Frontal cortex (tissue), 4 donors: ENCODE measurements around the gene ERF. TPM values are rescaled to one million over a fixed set of nuclear protein-coding genes. Genes with fewer than 3 reads are reported as not detected.
A peak's percentile ranks its signal among the peaks of the same experiment; 100 is the strongest.

Experiments used
- DNase-seq, 2 donors: peaks; one replicate each; pipeline ENCODE4 v3.0.0; 2012; ENCODE audit warnings: low spot score in 2 of 2
- FAIRE-seq: peaks from 2 replicates; lab custom pipeline; 2012; peaks lifted over from hg19 to GRCh38; lab: Jason Lieb, UNC
- total RNA-seq: library from RNA; depleted of rRNA; stranded (reverse); fragments of >200 nt; gene quantifications from one replicate; pipeline ENCODE4 v1.2.3, GENCODE V29; 2014
- donor health status: control.
- donor health status: control.
- donor health status: control.

The ERF gene
- total RNA-seq, 1 donor from 2014 or later: 7.7 TPM

DNA sequence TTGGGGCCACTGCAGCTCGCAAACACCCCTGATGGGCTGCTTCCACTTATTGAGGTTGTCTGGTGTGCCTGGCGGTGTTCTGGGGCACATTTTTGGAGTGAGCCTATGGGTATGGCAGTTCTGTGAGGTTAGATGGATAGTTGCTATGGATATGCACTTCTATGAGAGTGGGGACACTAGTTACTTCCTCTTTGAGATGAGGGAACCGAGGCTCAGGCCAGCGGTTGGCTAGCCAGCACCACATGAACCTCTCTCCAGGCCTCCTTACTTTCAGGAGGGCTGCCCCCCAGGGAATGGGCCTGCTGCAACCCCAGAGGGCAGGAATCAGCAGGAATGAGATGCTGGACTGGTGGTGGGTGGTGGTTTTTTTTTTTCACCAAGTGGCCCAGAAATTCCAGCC lies 33.5 kb upstream of the ERF start:
- no peak for DNase-seq

GRCh38 chr19:42287827-42288107 lies 32.8 kb upstream of the ERF start:
- FAIRE-seq (no peak), DNase-seq (no peak)

More for the DNA sequence above, 33.5 kb upstream of the ERF start:
- no peak for FAIRE-seq

DNA sequence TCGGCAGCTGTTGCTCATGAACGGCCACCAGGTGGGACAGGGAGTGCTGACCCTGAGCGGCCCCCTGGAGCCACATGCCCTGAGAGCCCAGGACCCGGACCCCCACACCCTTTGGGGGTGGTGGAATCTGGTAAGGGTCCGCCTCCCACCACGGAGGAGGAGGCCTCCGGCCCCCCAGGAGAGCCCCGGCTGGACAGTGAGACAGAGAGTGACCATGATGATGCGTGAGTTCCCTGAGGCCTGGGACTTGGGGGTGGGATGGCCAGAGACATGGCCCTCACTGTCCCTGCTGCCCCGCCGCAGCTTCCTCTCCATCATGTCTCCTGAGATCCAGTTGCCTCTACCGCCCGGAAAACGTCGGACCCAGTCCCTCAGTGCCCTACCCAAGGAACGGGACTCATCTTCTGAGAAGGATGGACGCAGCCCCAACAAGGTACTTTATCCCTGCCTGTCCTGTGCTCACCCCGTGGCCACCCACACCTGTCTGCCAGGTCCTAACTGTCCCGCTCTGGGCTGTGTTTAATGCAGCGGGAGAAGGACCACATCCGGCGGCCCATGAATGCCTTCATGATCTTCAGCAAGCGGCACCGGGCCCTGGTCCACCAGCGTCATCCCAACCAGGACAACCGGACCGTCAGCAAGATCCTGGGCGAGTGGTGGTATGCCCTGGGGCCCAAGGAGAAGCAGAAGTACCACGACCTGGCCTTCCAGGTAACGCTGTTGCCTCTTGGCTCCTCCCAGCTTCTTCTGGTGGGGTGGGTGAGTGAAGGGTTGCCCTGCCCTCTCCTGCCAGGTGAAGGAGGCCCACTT lies 32.3 kb upstream of the ERF start:
- FAIRE-seq: no peak

GRCh38 chr19:42286349-42287016 lies 31.6 kb upstream of the ERF start:
- peak in 1 of 2 donors; percentile 72 for DNase-seq

More for the DNA sequence above, 32.3 kb upstream of the ERF start:
- no peak for DNase-seq

GRCh38 chr19:42285988-42286348 lies 31.0 kb upstream of the ERF start:
- DNase-seq: no peak
- no peak for FAIRE-seq

More at GRCh38 chr19:42286349-42287016, 31.6 kb upstream of the ERF start:
- no peak for FAIRE-seq

GRCh38 chr19:42285541-42285941 lies 30.6 kb upstream of the ERF start:
- FAIRE-seq (no peak), DNase-seq (no peak)

DNA sequence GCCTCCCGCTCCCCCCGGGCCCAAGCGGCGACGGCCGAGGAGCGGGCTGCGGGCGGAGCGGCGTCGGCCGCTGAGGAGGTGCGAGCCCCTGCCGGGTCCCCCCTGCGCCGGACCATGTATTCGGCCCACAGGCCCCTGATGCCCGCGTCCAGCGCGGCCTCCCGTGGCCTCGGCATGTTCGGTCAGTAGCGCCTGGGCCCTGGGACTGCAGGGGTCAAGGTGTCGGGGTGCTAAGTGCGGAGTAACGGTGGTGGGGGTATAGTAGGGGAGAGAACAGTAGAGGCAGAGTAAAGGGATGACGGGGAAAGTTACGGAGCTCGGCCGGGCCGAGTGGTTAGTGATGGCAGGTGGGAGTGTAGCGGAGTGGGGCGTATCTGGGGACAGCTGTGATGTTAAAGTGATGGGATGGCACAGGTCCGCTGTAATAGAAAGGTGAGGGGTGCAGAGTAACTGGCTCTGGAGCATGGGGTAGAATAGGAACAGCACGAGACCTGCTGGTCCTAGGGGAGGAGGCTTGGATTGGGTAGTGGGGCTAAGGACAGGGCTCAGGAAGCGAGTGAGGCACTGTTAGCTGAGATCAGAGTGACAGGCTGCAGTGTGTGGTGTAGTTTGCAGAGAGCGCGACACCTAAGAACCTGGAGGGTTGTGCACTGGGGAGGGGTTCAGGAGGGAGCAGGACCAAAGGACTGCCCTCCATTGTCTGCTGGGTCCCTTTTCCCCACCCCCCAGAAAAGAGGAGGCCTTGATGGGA lies 29.8 kb upstream of the ERF start:
- no peak for DNase-seq
- FAIRE-seq: no peak

DNA sequence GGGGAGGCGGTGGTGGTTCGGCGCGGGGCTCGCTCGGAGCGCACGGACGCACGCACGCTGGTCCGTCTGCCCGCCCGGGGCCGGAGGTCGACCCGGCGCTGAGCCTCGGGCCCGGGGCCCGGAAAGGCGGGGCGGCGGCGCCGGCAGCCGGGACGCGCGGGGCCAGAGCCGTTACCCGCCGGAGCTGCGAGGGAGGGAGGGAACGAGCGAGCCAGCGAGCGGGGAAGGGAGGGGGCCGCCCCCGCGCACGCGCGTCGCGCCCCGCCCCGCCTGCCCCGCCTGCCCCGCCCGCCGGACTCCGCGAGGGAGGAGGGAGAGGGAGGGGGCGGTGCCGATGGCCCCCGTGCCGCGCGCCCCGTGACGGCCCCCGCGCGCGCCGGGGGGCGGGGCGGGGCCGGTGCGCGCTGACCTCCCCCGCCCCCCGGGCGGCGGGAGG lies 29.2 kb upstream of the ERF start:
- FAIRE-seq (no peak), DNase-seq (peak; percentile 95 to 99)

DNA sequence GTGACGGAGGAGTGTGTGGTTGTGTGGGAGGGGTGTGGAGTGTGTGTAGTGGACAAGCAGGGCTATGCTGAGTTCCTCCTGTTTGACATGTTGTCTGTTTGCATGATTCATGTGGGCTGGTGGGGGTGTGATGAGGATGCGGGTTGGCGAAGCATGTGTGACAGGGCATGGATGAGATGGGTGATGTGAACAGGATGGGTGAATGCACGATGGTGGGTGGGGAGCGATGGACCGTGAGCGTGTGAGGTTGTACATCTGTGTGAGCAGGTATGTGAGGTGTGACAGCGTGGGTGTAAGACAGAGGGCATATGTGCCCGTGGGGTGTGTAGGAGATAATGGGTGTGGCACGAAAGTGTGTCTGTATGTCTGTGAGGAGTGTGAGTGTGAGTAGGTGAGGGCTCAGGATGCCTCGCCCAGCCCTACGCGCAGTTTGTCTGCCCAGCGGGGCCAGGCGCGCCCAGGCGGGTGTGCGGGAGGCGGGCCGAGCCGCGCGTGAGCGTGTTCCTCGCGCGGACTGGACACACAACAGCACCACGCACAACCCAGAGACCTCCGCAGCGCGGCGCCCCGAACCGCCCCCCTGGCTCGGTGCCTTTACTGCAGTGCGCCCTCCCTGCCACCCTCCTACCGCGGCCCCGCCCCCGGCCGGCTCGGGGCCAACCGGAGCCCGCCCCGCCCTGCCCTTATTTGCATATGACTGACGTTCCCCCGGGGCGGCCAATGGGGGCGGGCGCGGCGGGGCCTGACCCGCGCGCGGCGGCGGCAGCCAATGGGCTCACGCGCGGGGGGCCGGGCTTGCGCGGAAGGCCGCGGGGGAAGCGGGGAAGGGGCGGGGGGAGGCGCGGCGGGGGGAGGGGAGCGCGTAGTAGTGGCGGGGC lies 28.5 kb upstream of the ERF start:
- DNase-seq: peak; percentile 95 to 98
- FAIRE-seq: no peak

- no peak for DNase-seq
- no peak for FAIRE-seq
Observed at GRCh38 chr19:42282819-42283187, 27.9 kb upstream of the ERF start.

GRCh38 chr19:42281827-42282762 lies 27.2 kb upstream of the ERF start:
- no peak for DNase-seq

GRCh38 chr19:42281146-42281826 lies 26.4 kb upstream of the ERF start:
- FAIRE-seq: no peak

More at GRCh38 chr19:42281827-42282762, 27.2 kb upstream of the ERF start:
- no peak for FAIRE-seq

DNA sequence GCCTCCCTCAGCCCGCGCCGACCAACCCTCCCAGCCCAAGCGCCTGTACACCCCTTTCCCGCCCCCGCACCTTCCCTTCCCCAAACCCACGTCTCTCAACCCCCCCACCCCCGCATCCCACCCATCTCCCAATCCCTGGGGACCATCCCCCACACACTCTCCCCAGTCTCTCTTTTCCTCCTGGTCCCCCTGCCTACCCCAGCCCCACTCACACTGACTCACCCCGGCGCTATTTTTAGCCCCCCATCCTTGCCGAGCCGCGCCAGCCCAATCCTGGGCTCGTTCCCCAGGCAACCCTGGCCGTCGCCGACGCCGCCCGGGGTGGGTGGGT lies 25.9 kb upstream of the ERF start:
- DNase-seq (peak; percentile 73 to 76), FAIRE-seq (no peak)

More at GRCh38 chr19:42281146-42281826, 26.4 kb upstream of the ERF start:
- peak in 1 of 2 donors; percentile 77 for DNase-seq

DNA sequence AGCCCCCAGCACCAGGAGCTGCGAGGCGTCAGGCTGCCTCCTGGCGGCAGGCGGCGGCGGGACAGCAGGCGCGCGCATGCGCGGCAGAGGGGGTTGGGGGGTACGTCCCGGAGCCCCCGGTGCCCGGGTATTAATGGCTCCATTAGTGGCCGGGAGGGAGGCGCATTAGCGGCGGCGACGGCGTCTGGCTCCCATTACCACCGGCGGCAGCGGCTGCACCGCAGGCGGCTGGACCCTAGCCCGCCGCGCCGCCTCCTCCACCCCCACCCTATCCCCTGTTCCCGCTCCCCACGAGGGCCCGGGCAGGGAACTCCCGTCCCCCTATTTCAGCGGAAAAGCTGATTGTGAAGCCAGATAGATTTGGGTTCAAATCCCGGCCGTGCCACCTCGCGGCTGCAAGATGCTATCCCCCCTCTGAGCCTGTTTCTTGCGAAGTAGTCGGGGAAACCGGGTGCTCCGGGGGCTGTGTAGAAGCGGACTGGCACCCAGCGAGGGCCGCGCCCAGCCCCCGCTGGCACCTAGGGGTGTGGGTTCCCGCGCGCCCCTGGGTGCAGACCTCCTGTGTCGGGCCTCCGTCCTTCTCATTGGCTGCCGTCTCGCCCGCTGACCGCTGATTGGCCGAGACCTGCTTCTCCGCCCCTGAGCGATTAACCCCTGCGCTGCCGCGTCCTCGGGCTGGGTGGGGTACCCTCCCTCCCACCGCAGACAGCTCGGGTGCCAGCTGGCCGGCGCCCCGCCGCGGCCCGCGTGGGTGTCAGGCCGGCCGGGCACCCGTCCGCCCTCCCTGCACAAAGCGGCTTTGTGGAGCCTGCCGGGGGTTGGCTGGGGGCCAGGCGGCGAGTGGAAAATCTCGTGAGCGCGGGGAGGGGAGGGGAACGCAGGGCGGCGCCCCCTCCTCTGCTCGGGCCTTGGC lies 25.2 kb upstream of the ERF start:
- no peak for FAIRE-seq

DNA sequence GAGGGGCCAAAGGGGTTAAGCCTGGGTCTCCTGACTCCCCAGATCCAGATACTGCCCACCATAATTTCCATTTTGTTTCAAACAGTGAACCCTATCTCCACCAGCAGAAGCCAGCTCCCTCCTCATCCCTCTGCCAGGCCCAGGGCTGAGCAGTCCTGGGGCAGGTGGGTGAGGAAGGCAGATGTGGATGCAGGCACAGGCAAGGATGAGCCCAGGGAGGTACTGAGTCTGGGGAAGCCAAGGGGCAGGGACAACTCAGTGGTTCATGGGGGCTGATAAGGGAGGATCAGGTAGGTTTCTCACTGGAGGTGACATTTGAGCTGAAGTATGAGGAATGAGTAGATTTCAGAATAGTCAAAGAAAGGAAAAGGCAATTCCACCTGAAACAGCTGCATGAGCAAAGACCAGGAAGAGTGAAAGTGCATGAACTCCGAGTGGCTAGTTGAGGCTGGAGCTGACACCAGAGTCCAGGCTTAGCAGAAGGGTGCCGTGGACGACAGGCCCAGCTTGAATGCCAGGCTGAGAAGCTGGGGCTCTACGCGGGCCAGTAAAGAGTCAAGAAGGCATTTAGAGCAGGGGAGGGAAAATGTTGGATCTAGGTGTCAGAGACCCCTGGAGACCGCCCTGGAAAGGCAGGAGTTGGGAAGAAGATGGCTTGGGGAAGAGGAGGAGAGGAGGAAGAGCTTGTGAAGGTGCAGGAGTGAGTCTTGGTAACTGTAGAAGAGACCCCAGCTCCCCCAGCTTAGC lies 24.4 kb upstream of the ERF start:
- FAIRE-seq (no peak), DNase-seq (no peak)

More for the DNA sequence above, 25.2 kb upstream of the ERF start:
- peak; percentile 95 to 98 for DNase-seq

DNA sequence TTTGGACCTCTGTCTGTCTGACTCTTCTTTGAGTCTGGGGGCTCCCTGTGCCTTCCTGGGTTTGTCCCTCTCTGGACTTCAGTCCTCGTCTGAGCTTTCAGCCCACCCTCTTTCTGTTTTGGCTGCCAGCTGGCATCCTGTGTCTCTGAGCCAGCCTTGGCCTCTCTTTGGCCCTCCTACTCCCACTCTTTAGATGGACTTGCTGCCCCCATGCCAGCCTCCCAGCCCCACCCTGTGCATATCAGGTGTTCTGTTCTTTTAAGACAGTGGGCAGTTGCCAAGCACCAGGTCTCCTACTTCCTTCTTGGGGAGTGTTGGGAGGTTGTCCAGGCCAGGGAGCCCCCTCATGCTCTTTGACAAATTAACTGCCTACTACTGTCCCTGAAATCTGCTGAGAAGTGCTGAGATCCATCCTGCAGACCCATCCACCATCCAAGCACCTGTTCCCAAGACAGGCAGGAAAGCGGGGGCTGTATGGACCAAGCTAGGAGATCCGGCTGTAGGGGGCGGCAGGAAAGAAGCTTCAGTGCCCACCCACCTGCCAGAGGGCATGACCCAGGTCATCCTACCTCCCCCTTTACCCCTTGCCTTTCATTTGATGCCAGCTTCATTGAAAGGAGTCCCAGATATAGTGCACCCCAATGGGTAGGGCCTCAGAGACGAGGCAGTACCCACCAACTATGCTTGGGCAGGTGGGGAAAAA lies 23.7 kb upstream of the ERF start:
- DNase-seq (no peak), FAIRE-seq (no peak)
